Muscle of leg (tissue), 16 donors: ENCODE data around the gene EIF3F. TPM values are rescaled to one million over a fixed set of nuclear protein-coding genes. Genes with fewer than 3 reads are reported as not detected.

ENCODE experiments used
- DNase-seq: peaks from one replicate; pipeline ENCODE4 v3.0.0; 2013
- H3K27ac ChIP-seq: one replicate; pipeline ENCODE4 v1.5.1; 2013; ENCODE audit warnings: mild to moderate bottlenecking, low read length, control low read depth
- H3K27me3 ChIP-seq: one replicate; pipeline ENCODE4 v1.6.1; 2013; ENCODE audit warnings: low read length; ENCODE audit not compliant: control insufficient read depth, insufficient read depth
- H3K36me3 ChIP-seq: one replicate; pipeline ENCODE4 v1.6.1; 2013; ENCODE audit warnings: low read length; ENCODE audit not compliant: control insufficient read depth, insufficient read depth
- H3K4me1 ChIP-seq: one replicate; pipeline ENCODE4 v1.6.1; 2013; ENCODE audit warnings: low read length; ENCODE audit not compliant: control insufficient read depth, insufficient read depth
- H3K4me3 ChIP-seq: one replicate; pipeline ENCODE4 v1.5.1; 2013; ENCODE audit warnings: low read length, control low read depth
- H3K9me3 ChIP-seq: replicated peaks from 2 replicates; pipeline ENCODE4 v1.6.1; 2013; ENCODE audit warnings: low read depth, low read length; ENCODE audit not compliant: control insufficient read depth
- WGBS: methylation state at CpG from one replicate; pipeline ENCODE4 v1.1.5; 2013; ENCODE audit warnings: missing lambda C conversion rate; ENCODE audit not compliant: insufficient coverage; 5-methylcytosine and 5-hydroxymethylcytosine counted together
- long read RNA-seq, 11 donors: transcript quantifications; one replicate each; lab custom pipeline, GENCODE V29; 2026
- polyA plus RNA-seq, 8 donors: library from polyadenylated mRNA; unstranded; fragments of 120-200 nt; gene quantifications; one replicate each; pipeline versions ENCODE4 v1.2.1 to v1.2.3, GENCODE V29; 2013; ENCODE audit warnings: inconsistent platforms in 1 of 8, low replicate concordance in 1 of 8; ENCODE audit not compliant: insufficient read length in 8 of 8, insufficient read depth in 1 of 8
- total RNA-seq: library from RNA; stranded (reverse); fragments of 120-200 nt; gene quantifications from one replicate; pipeline ENCODE4 v1.2.4, GENCODE V29; 2013

The EIF3F gene, protein sequence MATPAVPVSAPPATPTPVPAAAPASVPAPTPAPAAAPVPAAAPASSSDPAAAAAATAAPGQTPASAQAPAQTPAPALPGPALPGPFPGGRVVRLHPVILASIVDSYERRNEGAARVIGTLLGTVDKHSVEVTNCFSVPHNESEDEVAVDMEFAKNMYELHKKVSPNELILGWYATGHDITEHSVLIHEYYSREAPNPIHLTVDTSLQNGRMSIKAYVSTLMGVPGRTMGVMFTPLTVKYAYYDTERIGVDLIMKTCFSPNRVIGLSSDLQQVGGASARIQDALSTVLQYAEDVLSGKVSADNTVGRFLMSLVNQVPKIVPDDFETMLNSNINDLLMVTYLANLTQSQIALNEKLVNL
- total RNA-seq (428 TPM), polyA plus RNA-seq (100 to 1,000 TPM; 386 to 452 (median 409) TPM)
- long read RNA-seq, donor 1, transcript EIF3F-201 (8 exons, 1,254 nt) = major isoform, 92 of 98 reads
- long read RNA-seq, donor 1, partial matches to known transcripts = 5 of 98 reads
- long read RNA-seq, donor 1, other reads (novel, unspliced or antisense) = 0 of 98 reads
- long read RNA-seq, donor 2, transcript EIF3F-201 (8 exons, 1,254 nt) = major isoform, 17 of 18 reads
- long read RNA-seq, donor 2, partial matches to known transcripts = 0 of 18 reads
- long read RNA-seq, donor 2, other reads (novel, unspliced or antisense) = 0 of 18 reads
- long read RNA-seq, donor 3, transcript EIF3F-201 (8 exons, 1,254 nt) = major isoform, 222 of 241 reads
- long read RNA-seq, donor 3, partial matches to known transcripts = 10 of 241 reads
- long read RNA-seq, donor 3, other reads (novel, unspliced or antisense) = 5 of 241 reads
- long read RNA-seq, donor 4, transcript EIF3F-203 (3 exons, 609 nt) = minor isoform, 6 of 197 reads
- long read RNA-seq, donor 4, transcript EIF3F-201 (8 exons, 1,254 nt) = major isoform, 157 of 197 reads
- long read RNA-seq, donor 4, partial matches to known transcripts = 32 of 197 reads
- long read RNA-seq, donor 4, other reads (novel, unspliced or antisense) = 0 of 197 reads
- long read RNA-seq, donor 5, transcript EIF3F-201 (8 exons, 1,254 nt) = major isoform, 428 of 521 reads
- long read RNA-seq, donor 5, transcript EIF3F-203 (3 exons, 609 nt) = minor isoform, 7 of 521 reads
- long read RNA-seq, donor 5, partial matches to known transcripts = 68 of 521 reads
- long read RNA-seq, donor 5, other reads (novel, unspliced or antisense) = 12 of 521 reads
- long read RNA-seq, donor 6, transcript EIF3F-201 (8 exons, 1,254 nt) = major isoform, 255 of 286 reads
- long read RNA-seq, donor 6, transcript EIF3F-203 (3 exons, 609 nt) = minor isoform, 9 of 286 reads
- long read RNA-seq, donor 6, partial matches to known transcripts = 19 of 286 reads
- long read RNA-seq, donor 6, other reads (novel, unspliced or antisense) = 0 of 286 reads
- long read RNA-seq, donor 7, transcript EIF3F-203 (3 exons, 609 nt) = minor isoform, 9 of 246 reads
- long read RNA-seq, donor 7, transcript EIF3F-201 (8 exons, 1,254 nt) = major isoform, 196 of 246 reads
- long read RNA-seq, donor 7, partial matches to known transcripts = 35 of 246 reads
- long read RNA-seq, donor 7, other reads (novel, unspliced or antisense) = 5 of 246 reads
- long read RNA-seq, donor 8, transcript EIF3F-201 (8 exons, 1,254 nt) = major isoform, 206 of 229 reads
- long read RNA-seq, donor 8, transcript EIF3F-203 (3 exons, 609 nt) = minor isoform, 6 of 229 reads
- long read RNA-seq, donor 8, partial matches to known transcripts = 15 of 229 reads
- long read RNA-seq, donor 8, other reads (novel, unspliced or antisense) = 0 of 229 reads
- long read RNA-seq, donor 9, transcript EIF3F-201 (8 exons, 1,254 nt) = major isoform, 162 of 196 reads
- long read RNA-seq, donor 9, partial matches to known transcripts = 30 of 196 reads
- long read RNA-seq, donor 9, other reads (novel, unspliced or antisense) = 0 of 196 reads
- long read RNA-seq, donor 10, transcript EIF3F-203 (3 exons, 609 nt) = minor isoform, 6 of 313 reads
- long read RNA-seq, donor 10, transcript EIF3F-201 (8 exons, 1,254 nt) = major isoform, 256 of 313 reads
- long read RNA-seq, donor 10, partial matches to known transcripts = 47 of 313 reads
- long read RNA-seq, donor 10, other reads (novel, unspliced or antisense) = 0 of 313 reads
- long read RNA-seq, donor 11, transcript EIF3F-201 (8 exons, 1,254 nt) = major isoform, 206 of 258 reads
- long read RNA-seq, donor 11, transcript EIF3F-203 (3 exons, 609 nt) = minor isoform, 5 of 258 reads
- long read RNA-seq, donor 11, partial matches to known transcripts = 40 of 258 reads
- long read RNA-seq, donor 11, other reads (novel, unspliced or antisense) = 5 of 258 reads

DNA sequence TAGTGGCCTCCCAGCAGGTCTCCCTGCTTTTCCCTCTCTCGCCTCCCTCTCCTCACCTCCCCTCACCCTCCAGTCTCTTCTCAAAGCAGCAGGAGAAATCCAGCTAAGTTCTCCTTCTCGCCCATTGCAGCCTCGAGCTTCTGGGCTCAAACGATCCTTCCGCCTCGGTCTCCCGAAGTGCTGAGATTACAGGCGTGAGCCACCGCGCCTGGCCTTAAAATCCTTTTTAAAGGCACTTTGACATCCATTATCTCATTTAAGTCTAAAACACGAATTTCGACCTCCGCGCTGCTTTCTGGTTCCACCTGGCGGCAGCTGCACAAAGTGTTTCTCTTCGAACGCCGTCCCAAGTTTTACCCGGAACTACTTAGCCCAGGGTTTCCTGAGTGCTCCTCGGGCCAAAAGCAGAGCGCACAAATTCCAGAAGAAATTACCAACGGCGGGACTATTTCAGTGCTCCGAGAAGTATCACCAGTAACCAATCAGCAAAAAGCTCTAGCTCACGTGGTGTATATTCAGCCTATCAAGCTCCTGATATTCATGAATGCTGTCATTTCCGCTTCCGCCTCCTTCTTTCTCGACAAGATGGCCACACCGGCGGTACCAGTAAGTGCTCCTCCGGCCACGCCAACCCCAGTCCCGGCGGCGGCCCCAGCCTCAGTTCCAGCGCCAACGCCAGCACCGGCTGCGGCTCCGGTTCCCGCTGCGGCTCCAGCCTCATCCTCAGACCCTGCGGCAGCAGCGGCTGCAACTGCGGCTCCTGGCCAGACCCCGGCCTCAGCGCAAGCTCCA, at the start of gene EIF3F:
TSS of gene EIF3F (plus strand) at position 570 of the 792 bp plus-strand sequence. CDS start at position 586, 16 bp downstream.
- peak within 1 kb of the TSS; percentile 85 for H3K4me3 ChIP-seq
- H3K36me3 ChIP-seq = peaks cover 13% of the 10 kb centered on the region
- DNase-seq = peak; percentile 100
- H3K4me1 ChIP-seq = peaks cover 15% of the 10 kb centered on the region
- WGBS = under 1% methylated on average over 44 of the region's 47 CpGs
- no peaks in the 10 kb centered on the region for H3K9me3 ChIP-seq
- H3K27me3 ChIP-seq = no peaks in the 10 kb centered on the region
- peak within 1 kb of the TSS; percentile 71 for H3K27ac ChIP-seq

DNA sequence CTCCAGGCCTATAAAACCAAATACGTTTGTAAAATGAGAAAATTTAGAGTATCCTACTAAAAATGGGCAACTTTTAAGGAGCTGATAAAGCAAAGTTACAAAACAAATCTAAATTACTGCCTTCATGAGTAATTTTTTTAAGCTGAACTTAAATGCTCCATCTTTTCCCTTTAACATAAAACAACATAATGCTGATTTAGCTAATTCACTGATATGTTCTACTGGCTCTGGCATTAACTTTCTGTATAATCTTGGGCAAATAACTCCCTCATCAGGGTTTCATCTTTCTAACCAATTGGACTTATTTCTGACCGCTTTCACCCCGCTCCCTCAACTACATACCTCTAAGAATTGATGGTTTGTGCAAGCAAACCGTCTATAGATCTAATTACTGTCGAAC, 46.0 kb upstream of the EIF3F start:
- Histone ChIP-seq H3K27ac (no peak overlapping the region), H3K4me1 (no peaks in the 10 kb centered on the region), H3K36me3 (no peaks in the 10 kb centered on the region), H3K9me3 (peaks cover 21% of the 10 kb centered on the region), H3K4me3 (no peak overlapping the region), H3K27me3 (no peaks in the 10 kb centered on the region)
- DNase-seq = no peak
- WGBS = no CpG with 5 or more reads among the region's 5 CpGs

DNA sequence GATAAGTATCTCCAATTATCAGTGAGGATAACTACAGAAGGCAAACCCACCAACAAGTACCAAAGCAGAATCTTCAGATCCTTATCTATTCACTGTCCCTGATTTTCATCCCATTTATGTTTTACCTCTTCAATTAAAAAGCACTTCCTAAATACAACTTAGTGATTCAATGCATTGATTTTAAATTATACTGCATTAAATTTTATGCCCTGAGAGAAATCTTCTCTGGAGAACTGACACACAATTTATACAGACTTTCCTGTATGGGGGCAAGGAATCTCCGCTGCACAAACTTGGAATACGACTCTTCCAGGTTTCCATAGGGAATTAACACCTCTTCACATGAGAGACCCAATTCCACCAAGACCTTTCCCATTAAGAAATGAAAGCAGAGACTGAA, 45.5 kb upstream of the EIF3F start, which contains the start of gene OR10A3:
TSS of gene OR10A3 (minus strand) at position 101 of the 400 bp plus-strand sequence. CDS start 2,188 bp downstream, outside the sequence.
- H3K4me1 ChIP-seq = no peaks in the 10 kb centered on the region
- H3K27me3 ChIP-seq = no peaks in the 10 kb centered on the region
- no CpG with 5 or more reads among the region's 2 CpGs for WGBS
- H3K4me3 ChIP-seq = no peak within 1 kb of the TSS
- no peak for DNase-seq
- peaks cover 21% of the 10 kb centered on the region for H3K9me3 ChIP-seq
- H3K36me3 ChIP-seq = no peaks in the 10 kb centered on the region
- H3K27ac ChIP-seq = no peak within 1 kb of the TSS

DNA sequence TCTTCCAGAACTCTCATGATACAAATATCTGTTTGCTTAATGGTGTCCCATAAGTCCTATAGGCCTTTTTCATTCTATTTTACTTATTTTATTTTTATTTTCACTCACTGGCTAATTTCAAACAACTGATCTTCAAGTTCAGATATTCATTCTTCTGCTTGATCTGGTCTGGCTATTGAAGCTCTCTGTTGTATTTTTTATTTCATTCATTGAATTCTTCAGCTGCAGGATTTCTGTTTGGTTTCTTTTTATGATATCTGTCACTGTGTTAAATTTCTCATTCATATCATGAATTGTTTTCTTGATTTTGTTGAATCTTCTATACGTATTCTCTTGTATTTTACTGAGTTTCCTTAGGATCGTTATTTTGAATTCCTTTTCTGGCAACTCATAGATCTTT, 43.0 kb upstream of the EIF3F start:
- Histone ChIP-seq H3K27me3 (no peaks in the 10 kb centered on the region), H3K27ac (no peak overlapping the region), H3K4me3 (no peak overlapping the region), H3K9me3 (peaks cover 21% of the 10 kb centered on the region), H3K36me3 (no peaks in the 10 kb centered on the region), H3K4me1 (no peaks in the 10 kb centered on the region)
- WGBS = no CpG with 5 or more reads among the region's 2 CpGs
- DNase-seq = no peak

DNA sequence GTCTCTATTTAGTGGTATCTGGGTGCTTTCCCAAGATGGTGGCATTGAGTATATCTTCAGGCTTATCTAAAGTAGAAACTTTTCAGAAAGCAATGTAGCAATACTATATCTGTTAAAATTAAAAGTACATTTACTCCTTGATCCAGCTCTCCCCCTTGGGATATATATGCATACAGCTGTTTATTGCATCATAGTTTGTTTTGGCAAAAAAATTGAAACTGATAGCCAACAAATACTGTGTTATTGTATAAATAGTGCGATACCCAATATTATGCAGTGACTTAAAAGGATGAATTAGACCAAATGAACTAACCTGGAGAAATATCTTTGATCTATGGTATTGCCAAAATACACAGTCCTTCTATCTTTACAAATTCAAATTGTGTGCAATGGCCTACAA, 37.2 kb upstream of the EIF3F start:
- peaks cover 5% of the 10 kb centered on the region for H3K9me3 ChIP-seq
- peak; percentile 7 for DNase-seq
- no peak overlapping the region for H3K4me3 ChIP-seq
- no peaks in the 10 kb centered on the region for H3K36me3 ChIP-seq
- no peaks in the 10 kb centered on the region for H3K27me3 ChIP-seq
- no peak overlapping the region for H3K27ac ChIP-seq
- no peaks in the 10 kb centered on the region for H3K4me1 ChIP-seq
- no CpG with 5 or more reads among the region's 1 CpG for WGBS

DNA sequence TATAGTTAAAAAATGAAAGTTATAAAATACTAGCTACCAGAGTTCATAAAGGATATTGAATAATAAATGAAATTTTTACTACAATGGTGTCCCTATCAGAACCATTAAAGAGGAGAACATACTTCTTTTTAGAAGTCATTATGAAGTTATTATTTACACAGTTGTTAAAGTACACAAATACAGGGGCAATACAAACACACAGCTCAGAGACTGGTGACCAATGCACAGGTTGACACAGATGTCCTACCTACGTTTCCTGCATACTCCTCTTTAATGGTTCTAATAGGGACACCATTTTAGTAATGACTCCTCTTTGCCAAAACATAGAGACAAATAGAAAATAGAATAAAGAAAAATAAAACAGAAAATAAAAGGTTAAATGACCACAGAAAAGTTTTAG, 31.9 kb upstream of the EIF3F start:
- WGBS = no CpG with 5 or more reads among the region's 1 CpG
- H3K4me3 ChIP-seq = no peak overlapping the region
- no peak for DNase-seq
- H3K27me3 ChIP-seq = no peaks in the 10 kb centered on the region
- no peak overlapping the region for H3K27ac ChIP-seq
- no peaks in the 10 kb centered on the region for H3K9me3 ChIP-seq
- H3K36me3 ChIP-seq = no peaks in the 10 kb centered on the region
- H3K4me1 ChIP-seq = no peaks in the 10 kb centered on the region

DNA sequence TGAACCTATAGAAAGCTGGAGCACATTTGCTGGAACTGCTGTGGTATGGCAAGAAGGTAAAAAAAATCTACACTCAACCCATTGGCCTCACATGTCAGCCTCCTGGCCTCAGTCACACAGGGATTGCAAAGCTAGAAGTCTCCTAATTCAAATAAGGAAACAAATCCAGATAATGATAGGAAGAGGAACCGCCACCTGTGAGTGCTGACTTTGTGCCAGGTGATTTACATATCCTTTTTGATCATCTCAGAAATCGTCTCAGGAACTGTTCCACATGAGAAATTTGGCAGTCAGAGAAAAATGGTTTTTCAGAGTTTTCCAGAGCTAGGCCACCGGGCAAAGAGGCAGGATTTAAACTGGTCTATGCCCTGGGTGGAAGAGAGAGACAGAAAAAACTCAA, 22.9 kb upstream of the EIF3F start:
- Histone ChIP-seq H3K27ac (no peak overlapping the region), H3K4me1 (no peaks in the 10 kb centered on the region), H3K9me3 (no peaks in the 10 kb centered on the region), H3K27me3 (no peaks in the 10 kb centered on the region), H3K4me3 (no peak overlapping the region), H3K36me3 (no peaks in the 10 kb centered on the region)
- DNase-seq = no peak
- 66% methylated on average over 3 of the region's 3 CpGs for WGBS

DNA sequence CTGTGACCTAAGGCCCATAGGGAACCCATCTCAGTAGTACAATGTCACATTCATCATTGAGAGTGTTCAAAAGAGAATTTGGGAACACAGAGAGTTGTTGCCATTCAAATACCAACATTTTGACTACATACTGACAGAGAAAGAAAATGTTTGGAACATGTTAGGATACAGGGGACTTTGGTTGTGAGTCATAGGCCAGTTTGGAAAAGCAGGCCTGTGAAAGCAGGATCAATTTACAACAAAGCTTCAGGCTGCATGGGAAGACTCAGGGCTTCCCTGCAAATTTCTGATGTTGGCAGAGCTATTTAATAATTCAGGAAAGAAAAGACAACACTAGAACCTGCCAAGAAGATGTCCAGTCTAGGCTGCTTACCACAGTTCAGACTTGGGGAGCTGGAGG, 22.3 kb upstream of the EIF3F start:
- Histone ChIP-seq H3K4me3 (no peak overlapping the region), H3K27ac (no peak overlapping the region), H3K9me3 (no peaks in the 10 kb centered on the region), H3K36me3 (no peaks in the 10 kb centered on the region), H3K4me1 (no peaks in the 10 kb centered on the region), H3K27me3 (no peaks in the 10 kb centered on the region)
- DNase-seq = no peak
